ENCODE data around the gene PTPRD. TPM values are rescaled to one million over a fixed set of nuclear protein-coding genes. Genes with fewer than 3 reads are reported as not detected.
"Not testable (repeated sequence)": the region's sequence is repeated elsewhere in the genome, so short reads cannot be mapped to it uniquely, and the experiment has no call there.

Gene PTPRD
- total RNA-seq, 2 experiments from 2014 or later, result 0.03 TPM; not detected in 1

DNA sequence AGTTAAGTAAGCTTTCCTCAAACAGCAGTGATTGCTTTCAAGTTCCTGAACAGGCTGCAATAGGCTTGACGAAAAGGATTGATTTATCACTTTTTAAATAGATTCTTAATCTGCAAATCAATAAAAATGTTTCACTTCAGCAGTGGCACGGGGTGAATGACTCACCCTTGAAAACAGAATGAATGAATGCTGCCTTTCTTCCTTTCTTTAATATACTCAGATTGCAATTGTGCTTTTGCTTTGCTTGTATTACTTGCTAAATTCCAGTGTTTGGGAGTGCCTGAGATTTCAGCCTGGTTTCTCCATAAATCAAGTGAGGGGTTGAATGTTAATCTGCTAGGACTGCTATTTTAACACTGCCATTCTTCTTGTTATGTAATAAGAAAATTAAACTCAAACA lies 1293.8 kb downstream of the PTPRD start:
- Histone ChIP-seq H2AFZ (ENCODE audit: low read length) (no peak overlapping the region), H3K4me1 (ENCODE audit: insufficient read depth, low read length, poor library complexity, severe bottlenecking) (no peaks in the 10 kb centered on the region), H3K36me3 (ENCODE audit: insufficient read depth, low read length) (no peaks in the 10 kb centered on the region), H3K4me2 (ENCODE audit: low read length) (no peak overlapping the region), H3K27ac (ENCODE audit: low read depth, low read length, poor library complexity, severe bottlenecking) (no peak overlapping the region), H3K4me3 (ENCODE audit: low read depth, low read length, poor library complexity, severe bottlenecking) (no peak overlapping the region), H3K9me2 (ENCODE audit: insufficient read depth, low read length) (no peaks in the 10 kb centered on the region), H3K9me3 (ENCODE audit: low read length) (no peaks in the 10 kb centered on the region), H3K79me2 (ENCODE audit: insufficient read depth, low read depth, low read length) (no peaks in the 10 kb centered on the region), H4K20me1 (ENCODE audit: insufficient read depth, low read length) (no peaks in the 10 kb centered on the region)
- DNase-seq (ENCODE audit: low spot score), result no peak
- ChIA-PET CTCF (ENCODE audit: unreplicated experiment) (no interaction called here), POLR2A (no interaction called here)
- no TSS peak for BruUV-seq (replicated peaks)
- TF ChIP-seq EZH2phosphoT487 (IDR thresholded peaks at IDR 0.05; ENCODE audit: borderline replicate concordance, low read depth, low read length), result no peak
- intact Hi-C loops (cut with micrococcal nuclease; ENCODE audit: unreplicated experiment), result no loop called here

DNA sequence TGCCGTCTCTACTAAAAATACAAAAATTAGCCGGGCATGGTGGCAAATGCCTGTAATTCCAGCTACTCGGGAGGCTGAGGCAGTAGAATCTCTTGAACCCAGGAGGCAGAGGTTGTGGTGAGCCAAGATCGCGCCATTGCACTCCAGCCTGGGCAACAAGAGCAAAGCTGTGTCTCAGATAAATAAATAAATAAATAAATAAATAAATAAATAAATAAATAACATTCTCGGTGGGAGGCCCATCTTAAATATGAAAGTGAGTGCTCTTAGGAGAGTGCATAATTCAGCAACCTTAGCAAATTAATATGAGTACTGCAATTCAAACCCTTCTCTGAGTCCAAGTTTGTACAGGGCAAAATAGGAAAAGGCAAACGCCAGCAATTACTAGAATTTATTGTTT lies 1302.1 kb downstream of the PTPRD start:
- intact Hi-C loops (cut with micrococcal nuclease; ENCODE audit: unreplicated experiment); CTCF ChIA-PET (ENCODE audit: unreplicated experiment); BruUV-seq (replicated peaks): not testable (repeated sequence)

DNA sequence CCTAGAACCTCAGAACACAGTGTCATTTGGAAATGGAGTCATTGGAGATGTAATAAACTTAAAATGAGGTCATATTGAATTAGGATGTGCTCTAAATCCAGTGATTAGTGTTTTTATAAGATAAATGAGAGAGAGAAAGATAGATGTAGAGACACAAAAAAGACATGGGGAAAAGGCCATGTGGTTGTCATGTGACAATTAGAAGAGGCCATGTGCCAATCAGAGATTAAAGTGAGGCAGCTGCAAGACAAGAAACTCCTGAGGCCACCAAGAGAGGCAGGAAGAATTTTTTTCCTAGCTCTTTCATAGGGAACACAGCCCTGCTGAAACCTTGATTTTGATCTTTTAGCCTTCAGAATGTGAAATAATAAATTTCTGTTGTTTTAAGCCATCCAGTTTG lies 1307.2 kb downstream of the PTPRD start:
- Histone ChIP-seq H3K9me3 (ENCODE audit: low read length) (no peaks in the 10 kb centered on the region), H4K20me1 (ENCODE audit: insufficient read depth, low read length) (no peaks in the 10 kb centered on the region), H2AFZ (ENCODE audit: low read length) (no peak overlapping the region), H3K27ac (ENCODE audit: low read depth, low read length, poor library complexity, severe bottlenecking) (no peak overlapping the region), H3K4me2 (ENCODE audit: low read length) (no peak overlapping the region), H3K4me3 (ENCODE audit: low read depth, low read length, poor library complexity, severe bottlenecking) (no peak overlapping the region), H3K79me2 (ENCODE audit: insufficient read depth, low read depth, low read length) (no peaks in the 10 kb centered on the region), H3K36me3 (ENCODE audit: insufficient read depth, low read length) (no peaks in the 10 kb centered on the region), H3K4me1 (ENCODE audit: insufficient read depth, low read length, poor library complexity, severe bottlenecking) (no peaks in the 10 kb centered on the region), H3K9me2 (ENCODE audit: insufficient read depth, low read length) (no peaks in the 10 kb centered on the region)
- ChIA-PET POLR2A (no interaction called here), CTCF (ENCODE audit: unreplicated experiment) (no interaction called here)
- intact Hi-C loops (cut with micrococcal nuclease; ENCODE audit: unreplicated experiment), result no loop called here
- no TSS peak for BruUV-seq (replicated peaks)
- TF ChIP-seq EZH2phosphoT487 (IDR thresholded peaks at IDR 0.05; ENCODE audit: borderline replicate concordance, low read depth, low read length) (no peak), CTCF (conservative IDR thresholded peaks at IDR 0.05; ENCODE audit: low read length) (no peak)
- no peak for DNase-seq (ENCODE audit: low spot score)

More for the DNA sequence above, 1302.1 kb downstream of the PTPRD start:
- not testable (repeated sequence) for DNase-seq (ENCODE audit: low spot score); H4K20me1 ChIP-seq (ENCODE audit: insufficient read depth, low read length); H3K9me2 ChIP-seq (ENCODE audit: insufficient read depth, low read length); H3K4me2 ChIP-seq (ENCODE audit: low read length); H3K27ac ChIP-seq (ENCODE audit: low read depth, low read length, poor library complexity, severe bottlenecking); H3K36me3 ChIP-seq (ENCODE audit: insufficient read depth, low read length); H2AFZ ChIP-seq (ENCODE audit: low read length); H3K79me2 ChIP-seq (ENCODE audit: insufficient read depth, low read depth, low read length); H3K4me3 ChIP-seq (ENCODE audit: low read depth, low read length, poor library complexity, severe bottlenecking); H3K4me1 ChIP-seq (ENCODE audit: insufficient read depth, low read length, poor library complexity, severe bottlenecking); H3K9me3 ChIP-seq (ENCODE audit: low read length)
- POLR2A ChIA-PET, result interaction anchor here (1.2 kb wide), 1 partner anchor 10 kb away, joined by 3 read pairs; no protein-coding TSS in a partner anchor

DNA sequence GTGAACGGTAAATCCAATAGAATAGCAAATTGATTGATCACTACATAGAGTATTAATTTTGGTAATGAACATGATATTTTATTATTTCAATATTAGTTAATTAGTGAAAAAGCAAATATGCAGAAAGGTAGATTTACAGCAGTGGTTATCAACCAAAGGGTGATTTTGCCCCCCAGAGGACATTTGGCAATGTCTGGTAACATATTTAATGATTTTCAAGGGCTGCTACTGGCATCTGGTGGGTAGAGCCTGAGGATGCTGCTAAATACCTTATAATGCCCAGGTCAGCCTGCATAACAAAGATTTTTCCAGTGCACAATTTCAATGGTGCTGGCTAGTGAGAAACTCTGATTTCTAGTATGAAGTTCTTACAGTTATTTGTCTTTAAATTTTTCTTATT lies 1313.7 kb downstream of the PTPRD start:
- CTCF ChIA-PET (ENCODE audit: unreplicated experiment), result no interaction called here
- Histone ChIP-seq H3K4me3 (ENCODE audit: low read depth, low read length, poor library complexity, severe bottlenecking) (no peak overlapping the region), H3K9me2 (ENCODE audit: insufficient read depth, low read length) (no peaks in the 10 kb centered on the region), H3K4me1 (ENCODE audit: insufficient read depth, low read length, poor library complexity, severe bottlenecking) (no peaks in the 10 kb centered on the region), H3K27ac (ENCODE audit: low read depth, low read length, poor library complexity, severe bottlenecking) (no peak overlapping the region), H3K4me2 (ENCODE audit: low read length) (no peak overlapping the region), H3K79me2 (ENCODE audit: insufficient read depth, low read depth, low read length) (no peaks in the 10 kb centered on the region), H3K36me3 (ENCODE audit: insufficient read depth, low read length) (no peaks in the 10 kb centered on the region), H4K20me1 (ENCODE audit: insufficient read depth, low read length) (no peaks in the 10 kb centered on the region), H2AFZ (ENCODE audit: low read length) (no peak overlapping the region), H3K9me3 (ENCODE audit: low read length) (no peaks in the 10 kb centered on the region)
- BruUV-seq (replicated peaks), result no TSS peak
- no peak for DNase-seq (ENCODE audit: low spot score)
- intact Hi-C loops (cut with micrococcal nuclease; ENCODE audit: unreplicated experiment), result no loop called here
- POLR2A ChIA-PET, result no interaction called here
- TF ChIP-seq EZH2phosphoT487 (IDR thresholded peaks at IDR 0.05; ENCODE audit: borderline replicate concordance, low read depth, low read length) (no peak), CTCF (conservative IDR thresholded peaks at IDR 0.05; ENCODE audit: low read length) (0 out of 2 replicates have a peak, but pooled peaks have one; percentile 20)

Data from OCI-LY7 (cell line).